SU-DHL-6 (cell line): ENCODE data around the gene CDHR2.

Source experiments
- EZH2phosphoT487 ChIP-seq: fragments of 200-600 bp; sonication (generic), shearing (Covaris generic); conservative IDR thresholded peaks from 2 replicates; pipeline ENCODE4 v1.6.1; 2018; ENCODE audit warnings: mild to moderate bottlenecking, antibody characterized with exemption, low read length, moderate library complexity, mixed read lengths
- TF ChIP-seq, protein P1 (sequence below): fragments of 200-600 bp; sonication (generic); IDR thresholded peaks from one replicate; pipeline ENCODE4 v1.5.1; 2017; ENCODE audit warnings: antibody characterized with exemption, mild to moderate bottlenecking, low read length, moderate library complexity; ENCODE audit not compliant: insufficient read depth, poor library complexity, severe bottlenecking

DNA sequence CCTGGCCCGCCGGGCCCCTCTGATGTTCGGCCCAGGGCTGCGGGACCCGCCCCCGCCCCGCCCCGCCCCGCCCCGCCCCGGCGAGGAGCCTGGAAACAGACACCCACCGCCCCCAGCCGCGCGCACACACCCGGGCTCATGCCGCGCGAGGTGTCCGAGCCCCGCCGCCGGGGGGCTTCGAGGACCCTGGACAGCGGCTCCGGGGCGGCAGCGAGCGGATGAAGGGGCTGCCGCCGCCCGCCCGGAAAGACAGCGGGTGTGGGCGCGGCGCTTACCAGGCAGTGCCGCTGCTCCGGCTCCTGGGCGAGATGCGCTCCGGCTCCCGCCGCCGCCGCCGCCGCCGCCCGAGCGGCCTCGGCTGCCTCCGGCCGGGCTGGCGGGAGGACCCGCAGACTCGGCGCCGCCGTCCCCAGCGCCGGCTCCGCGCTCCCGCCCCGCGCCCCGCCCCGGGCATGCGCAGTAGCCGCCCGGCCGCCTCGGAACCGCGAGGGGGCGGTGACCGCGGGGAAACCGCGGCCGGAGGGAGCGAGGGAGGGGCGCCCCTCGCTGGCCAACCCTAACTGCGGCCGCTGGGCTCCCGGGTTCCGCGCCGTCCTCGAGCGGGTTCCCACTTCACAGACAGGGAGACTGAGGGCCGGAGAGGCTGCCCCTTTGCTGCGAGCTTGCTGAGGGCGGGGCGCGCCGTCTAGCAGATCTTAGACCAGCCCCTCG, 60.7 kb downstream of the CDHR2 start, which contains the start of gene GPRIN1:
- TF ChIP-seq, protein P1, sequence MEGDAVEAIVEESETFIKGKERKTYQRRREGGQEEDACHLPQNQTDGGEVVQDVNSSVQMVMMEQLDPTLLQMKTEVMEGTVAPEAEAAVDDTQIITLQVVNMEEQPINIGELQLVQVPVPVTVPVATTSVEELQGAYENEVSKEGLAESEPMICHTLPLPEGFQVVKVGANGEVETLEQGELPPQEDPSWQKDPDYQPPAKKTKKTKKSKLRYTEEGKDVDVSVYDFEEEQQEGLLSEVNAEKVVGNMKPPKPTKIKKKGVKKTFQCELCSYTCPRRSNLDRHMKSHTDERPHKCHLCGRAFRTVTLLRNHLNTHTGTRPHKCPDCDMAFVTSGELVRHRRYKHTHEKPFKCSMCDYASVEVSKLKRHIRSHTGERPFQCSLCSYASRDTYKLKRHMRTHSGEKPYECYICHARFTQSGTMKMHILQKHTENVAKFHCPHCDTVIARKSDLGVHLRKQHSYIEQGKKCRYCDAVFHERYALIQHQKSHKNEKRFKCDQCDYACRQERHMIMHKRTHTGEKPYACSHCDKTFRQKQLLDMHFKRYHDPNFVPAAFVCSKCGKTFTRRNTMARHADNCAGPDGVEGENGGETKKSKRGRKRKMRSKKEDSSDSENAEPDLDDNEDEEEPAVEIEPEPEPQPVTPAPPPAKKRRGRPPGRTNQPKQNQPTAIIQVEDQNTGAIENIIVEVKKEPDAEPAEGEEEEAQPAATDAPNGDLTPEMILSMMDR = peak; percentile 9
- TF ChIP-seq EZH2phosphoT487 = no peak
